SH-SY5Y (cell line): ENCODE results near the gene RNU6-9.

Experiments
- GATA2 ChIP-seq: IDR thresholded peaks from 2 replicates; pipeline ENCODE4 v1.6.1; 2011; ENCODE audit warnings: mild to moderate bottlenecking, low read depth, low read length
- GATA3 ChIP-seq: IDR thresholded peaks from 2 replicates; pipeline ENCODE4 v1.6.1; 2011; ENCODE audit warnings: low read depth, mild to moderate bottlenecking, low read length, moderate library complexity

DNA sequence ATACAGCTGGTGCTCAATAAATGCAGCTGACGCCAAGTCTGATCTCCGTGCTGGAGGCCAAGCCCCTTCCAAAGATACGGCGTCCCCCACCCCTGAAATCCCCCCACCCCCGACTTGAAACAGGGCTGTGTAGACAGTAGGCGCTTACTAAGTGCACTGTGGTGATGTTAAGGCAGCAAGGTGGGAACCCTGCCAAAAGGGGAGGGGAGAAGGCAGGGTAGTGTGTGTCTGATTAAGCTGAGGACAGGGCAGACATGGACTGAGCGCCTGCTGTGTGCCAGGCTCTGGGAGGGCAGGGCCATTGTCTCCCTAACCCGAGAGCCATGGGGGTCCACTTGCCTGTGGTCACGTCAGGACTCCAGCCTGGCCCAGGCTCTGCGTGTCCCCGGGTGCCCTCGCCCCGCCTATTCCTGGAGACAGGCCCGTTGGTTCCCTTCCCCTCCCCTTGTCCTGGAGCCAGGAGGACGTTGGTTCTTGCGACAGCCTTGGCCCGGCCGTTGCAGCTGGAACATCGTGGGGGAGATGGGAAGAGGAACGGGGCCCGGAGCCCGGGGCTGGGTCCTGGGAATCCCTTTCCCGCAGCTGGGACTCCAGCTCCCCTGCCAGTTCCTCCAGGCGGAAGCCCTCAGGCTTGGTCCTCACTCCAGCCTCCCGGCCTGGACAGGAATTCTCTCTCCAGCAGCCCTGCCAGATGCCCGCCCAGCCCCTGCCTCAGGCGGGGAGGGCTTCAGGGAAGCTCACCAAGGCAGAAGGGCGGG, 42.9 kb upstream of the RNU6-9 start:
- TF ChIP-seq GATA2 (no peak), GATA3 (no peak)
